Fibroblast of pulmonary artery (primary cell): Measurements from ENCODE around the gene HOMER2.

Experiments used
- DNase-seq: peaks from one replicate; pipeline ENCODE4 v3.0.0-alpha.2; 2010; ENCODE audit warnings: low read depth
- H3K4me3 ChIP-seq: replicated peaks from 2 replicates; pipeline ENCODE4 v1.5.1; 2011; ENCODE audit warnings: low read depth, mild to moderate bottlenecking, control low read depth, low read length, moderate library complexity
- TF ChIP-seq, protein P1 (sequence below): IDR thresholded peaks from 2 replicates; pipeline ENCODE4 v1.5.1; 2011; ENCODE audit warnings: mild to moderate bottlenecking, control low read depth, low read length, inconsistent platforms; ENCODE audit errors: missing control alignments

Gene HOMER2

DNA sequence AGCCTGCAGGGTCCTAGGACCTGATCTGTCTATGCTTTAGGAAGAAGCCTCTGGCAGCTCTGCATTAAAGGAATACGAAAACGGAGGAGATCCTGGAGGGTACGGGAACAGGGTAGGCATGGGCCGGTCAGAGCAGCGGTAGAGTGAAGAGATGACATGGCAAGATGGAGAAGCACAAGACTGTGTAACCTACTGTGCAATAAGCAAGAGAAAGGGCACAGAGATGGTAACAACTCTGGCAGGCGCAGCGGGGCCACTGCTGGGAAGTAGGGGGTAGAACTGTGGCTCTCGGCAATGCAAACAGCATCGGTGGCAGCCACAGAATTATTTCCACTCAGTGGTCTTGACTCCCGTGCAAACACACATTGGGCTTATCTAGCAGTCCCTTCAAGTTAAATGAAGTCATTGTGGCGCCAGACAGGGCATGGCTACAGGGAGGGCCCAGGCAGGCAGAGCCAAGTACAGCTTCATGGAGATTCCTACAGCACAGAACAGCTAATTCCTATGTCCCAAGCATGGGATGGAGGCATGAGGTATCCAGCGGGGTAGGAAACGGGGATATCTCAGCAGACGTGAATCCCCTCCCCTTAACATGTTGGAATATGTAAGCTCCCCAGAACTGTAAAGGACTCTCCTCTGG is 114.3 kb downstream of the HOMER2 start:
- no peak for DNase-seq
- TF ChIP-seq, protein P1, sequence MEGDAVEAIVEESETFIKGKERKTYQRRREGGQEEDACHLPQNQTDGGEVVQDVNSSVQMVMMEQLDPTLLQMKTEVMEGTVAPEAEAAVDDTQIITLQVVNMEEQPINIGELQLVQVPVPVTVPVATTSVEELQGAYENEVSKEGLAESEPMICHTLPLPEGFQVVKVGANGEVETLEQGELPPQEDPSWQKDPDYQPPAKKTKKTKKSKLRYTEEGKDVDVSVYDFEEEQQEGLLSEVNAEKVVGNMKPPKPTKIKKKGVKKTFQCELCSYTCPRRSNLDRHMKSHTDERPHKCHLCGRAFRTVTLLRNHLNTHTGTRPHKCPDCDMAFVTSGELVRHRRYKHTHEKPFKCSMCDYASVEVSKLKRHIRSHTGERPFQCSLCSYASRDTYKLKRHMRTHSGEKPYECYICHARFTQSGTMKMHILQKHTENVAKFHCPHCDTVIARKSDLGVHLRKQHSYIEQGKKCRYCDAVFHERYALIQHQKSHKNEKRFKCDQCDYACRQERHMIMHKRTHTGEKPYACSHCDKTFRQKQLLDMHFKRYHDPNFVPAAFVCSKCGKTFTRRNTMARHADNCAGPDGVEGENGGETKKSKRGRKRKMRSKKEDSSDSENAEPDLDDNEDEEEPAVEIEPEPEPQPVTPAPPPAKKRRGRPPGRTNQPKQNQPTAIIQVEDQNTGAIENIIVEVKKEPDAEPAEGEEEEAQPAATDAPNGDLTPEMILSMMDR = no peak
- no peak overlapping the region for H3K4me3 ChIP-seq

DNA sequence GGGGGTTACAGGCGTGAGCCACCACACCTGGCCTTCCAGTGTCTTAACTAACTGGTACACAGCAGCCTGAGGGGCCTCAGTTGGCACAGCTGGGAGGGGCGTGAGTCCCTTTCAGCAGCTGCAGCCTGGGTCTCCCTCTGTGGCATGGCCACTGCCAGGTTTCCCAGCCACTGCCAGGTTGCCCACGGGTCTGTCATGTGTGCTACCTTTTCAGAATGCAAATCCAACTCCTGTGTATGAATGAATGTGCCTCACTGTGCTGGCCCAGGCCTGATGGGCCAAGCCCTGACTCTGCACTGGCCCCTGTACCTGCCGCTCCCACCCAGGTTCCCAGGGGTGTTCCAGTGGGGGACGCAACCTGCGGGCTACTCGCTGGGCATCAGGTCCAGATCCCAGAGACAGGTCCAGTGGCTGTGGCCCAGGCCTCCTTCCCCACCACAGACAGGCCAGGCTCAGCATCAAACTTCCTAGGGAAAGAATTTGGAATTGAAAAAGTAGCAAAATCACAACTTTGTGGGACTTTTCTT is 117.1 kb downstream of the HOMER2 start:
- no peak overlapping the region for H3K4me3 ChIP-seq
- TF ChIP-seq, protein P1 = no peak
- no peak for DNase-seq

DNA sequence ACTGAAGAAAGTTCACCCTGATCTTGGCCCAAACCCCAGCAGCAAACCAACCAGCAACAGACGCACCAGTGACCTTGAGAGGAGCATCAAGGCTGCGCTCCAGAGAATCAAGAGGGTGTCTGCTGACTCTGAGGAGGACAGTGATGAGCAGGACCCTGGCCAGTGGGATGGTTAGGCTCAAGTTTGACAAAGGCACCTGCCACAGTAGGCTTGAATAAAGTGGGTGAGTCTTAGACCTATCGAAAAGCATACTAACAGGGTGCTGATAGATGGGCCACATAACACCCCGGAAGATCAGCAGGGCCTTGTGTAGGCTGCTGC is 119.2 kb downstream of the HOMER2 start:
- TF ChIP-seq, protein P1 = no peak
- H3K4me3 ChIP-seq = no peak overlapping the region
- DNase-seq = no peak

DNA sequence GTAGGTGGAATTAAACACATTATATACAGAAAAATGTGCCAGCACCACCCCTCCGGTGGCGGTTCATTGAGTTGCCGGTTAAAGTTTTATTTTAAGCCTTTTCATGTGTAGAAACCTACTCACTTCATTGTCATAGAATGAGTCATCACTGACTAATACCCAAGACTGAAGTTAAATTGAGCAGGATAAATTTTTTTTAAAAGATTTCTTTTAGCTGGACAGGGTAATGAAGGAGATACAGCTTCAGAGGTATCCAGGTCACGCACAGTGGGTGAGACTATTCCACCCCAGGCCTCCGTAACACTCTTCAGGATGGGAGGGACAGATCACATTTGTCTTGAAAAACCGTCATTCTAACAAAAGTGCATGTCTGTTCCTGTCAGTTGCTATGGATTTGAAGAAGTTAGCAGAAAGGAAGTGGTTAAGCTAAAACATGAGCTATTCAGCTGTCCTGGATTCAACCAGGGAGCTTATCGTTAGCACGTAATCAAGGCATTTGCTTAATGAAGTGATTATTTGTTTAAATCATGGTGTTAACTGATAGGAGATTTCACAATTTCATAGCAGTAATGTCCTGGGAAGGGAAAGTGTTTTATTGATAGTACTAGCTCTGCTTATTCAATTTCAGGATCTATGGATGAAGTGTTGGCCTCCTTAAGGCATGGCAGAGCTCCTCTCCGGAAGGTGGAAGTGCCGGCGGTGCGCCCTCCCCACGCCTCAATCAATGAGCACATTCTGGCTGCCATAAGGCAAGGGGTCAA is 119.7 kb downstream of the HOMER2 start:
- DNase-seq = peak; percentile 83
- TF ChIP-seq, protein P1 = peak; percentile 13
- H3K4me3 ChIP-seq = no peak overlapping the region

DNA sequence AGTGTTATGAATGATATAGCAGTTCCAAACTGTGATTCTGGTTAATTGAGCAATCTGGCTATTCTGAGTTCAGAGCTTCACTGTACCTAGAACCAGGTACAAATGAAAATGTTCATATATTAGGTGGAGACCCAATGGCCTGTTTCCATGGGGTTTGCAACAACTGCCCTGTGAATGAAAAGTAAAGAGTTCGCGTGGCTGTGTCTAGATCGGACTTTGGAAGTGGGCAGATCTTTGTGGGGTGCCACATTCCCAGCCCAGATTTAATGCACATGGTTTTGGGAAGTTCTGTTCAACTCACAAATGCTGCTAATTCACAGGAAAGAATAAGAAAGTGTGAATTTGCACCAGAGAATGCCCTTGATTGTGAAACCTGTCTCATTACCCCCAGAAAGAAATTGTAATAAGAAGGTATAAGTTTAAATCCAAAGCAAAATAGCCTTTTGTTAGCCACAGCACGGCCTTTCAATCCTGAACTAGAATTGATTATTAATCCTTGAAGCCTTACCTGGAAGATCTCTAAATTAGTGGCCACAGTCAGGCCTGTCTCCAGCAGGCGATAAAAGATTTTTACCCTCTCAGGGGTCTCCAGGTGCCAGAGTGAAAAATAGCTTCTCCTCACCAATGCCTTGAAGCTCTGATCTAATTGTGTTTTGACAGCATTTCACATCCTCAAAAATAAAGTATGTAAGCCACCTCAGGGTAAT is 120.5 kb downstream of the HOMER2 start:
- TF ChIP-seq, protein P1 = no peak
- DNase-seq = no peak
- H3K4me3 ChIP-seq = no peak overlapping the region

- TF ChIP-seq, protein P1 = no peak
- no peak overlapping the region for H3K4me3 ChIP-seq
- no peak for DNase-seq
Observed at GRCh38 chr15:82830427-82831173, 121.9 kb downstream of the HOMER2 start.
